H7 (cell line): ENCODE measurements around the gene HSDL2. TPM values are rescaled to one million over a fixed set of nuclear protein-coding genes. Genes with fewer than 3 reads are reported as not detected.
A peak's percentile ranks its signal among the peaks of the same experiment; 100 is the strongest.

Source experiments
- DNase-seq: peaks from one replicate; pipeline ENCODE4 v3.0.0; 2012
- H3K27me3 ChIP-seq: 2 replicates; pipeline ENCODE4 v1.6.0; 2011; ENCODE audit warnings: mild to moderate bottlenecking, low read length; ENCODE audit not compliant: control insufficient read depth, insufficient read depth
- H3K36me3 ChIP-seq: replicated peaks from 2 replicates; pipeline ENCODE4 v1.5.1; 2011; ENCODE audit warnings: low read length; ENCODE audit not compliant: control insufficient read depth, insufficient read depth
- H3K4me3 ChIP-seq: 2 replicates; pipeline ENCODE4 v1.5.1; 2011; ENCODE audit warnings: low read depth, mild to moderate bottlenecking, control low read depth, low read length, moderate library complexity; ENCODE audit not compliant: insufficient read depth
- total RNA-seq: library from RNA; depleted of rRNA; stranded (reverse); fragments of >200 nt; shearing (Covaris generic); gene quantifications from 2 replicates; pipeline ENCODE4 v1.2.3, GENCODE V29; 2014

HSDL2 gene
- total RNA-seq, 1 experiment from 2014 or later, result 27.6 TPM

GRCh38 chr9:112479221-112479620 is 99.3 kb downstream of the HSDL2 start:
- no peaks in the 10 kb centered on the region for H3K36me3 ChIP-seq
- H3K27me3 ChIP-seq, result no peaks in the 10 kb centered on the region
- DNase-seq, result no peak
- H3K4me3 ChIP-seq, result no peak overlapping the region

GRCh38 chr9:112484607-112485006 is 104.7 kb downstream of the HSDL2 start:
- Histone ChIP-seq H3K27me3 (no peaks in the 10 kb centered on the region), H3K36me3 (no peaks in the 10 kb centered on the region), H3K4me3 (no peak overlapping the region)
- no peak for DNase-seq

- H3K27me3 ChIP-seq, result no peaks in the 10 kb centered on the region
- DNase-seq, result no peak
- H3K36me3 ChIP-seq, result no peaks in the 10 kb centered on the region
- H3K4me3 ChIP-seq, result peak overlapping the region; percentile 92; the same call in 1 of the 2 replicates
Observed at GRCh38 chr9:112485574-112485973, 105.7 kb downstream of the HSDL2 start.

GRCh38 chr9:112486221-112487007 is 106.5 kb downstream of the HSDL2 start, which contains the start of gene KIAA1958:
Gene KIAA1958 (plus strand): TSS chr9:112486827. CDS start chr9:112574081, 87,254 bp downstream.
- peak; percentile 96 for DNase-seq

GRCh38 chr9:112487008-112487798 is 107.3 kb downstream of the HSDL2 start:
- DNase-seq, result peak; percentile 86
- Histone ChIP-seq H3K27me3 (no peaks in the 10 kb centered on the region), H3K36me3 (no peaks in the 10 kb centered on the region), H3K4me3 (peak overlapping the region; percentile 82)

More at GRCh38 chr9:112486221-112487007, 106.5 kb downstream of the HSDL2 start, which contains the start of gene KIAA1958:
- Histone ChIP-seq H3K4me3 (peak within 1 kb of the TSS; percentile 92), H3K36me3 (no peaks in the 10 kb centered on the region), H3K27me3 (no peaks in the 10 kb centered on the region)

- H3K36me3 ChIP-seq, result no peaks in the 10 kb centered on the region
Observed at GRCh38 chr9:112487799-112488340, 108.0 kb downstream of the HSDL2 start.

GRCh38 chr9:112489039-112489546 is 109.2 kb downstream of the HSDL2 start:
- Histone ChIP-seq H3K27me3 (no peaks in the 10 kb centered on the region), H3K36me3 (no peaks in the 10 kb centered on the region), H3K4me3 (no peak overlapping the region)
- DNase-seq, result peak; percentile 34

More at GRCh38 chr9:112487799-112488340, 108.0 kb downstream of the HSDL2 start:
- Histone ChIP-seq H3K4me3 (peak overlapping the region; percentile 82), H3K27me3 (no peaks in the 10 kb centered on the region)
- no peak for DNase-seq

- no peak for DNase-seq
- no peaks in the 10 kb centered on the region for H3K27me3 ChIP-seq
- 0 out of 2 replicates have a peak, but pooled peaks cover 1% of the 10 kb centered on the region for H3K36me3 ChIP-seq
- H3K4me3 ChIP-seq, result no peak overlapping the region
Observed at GRCh38 chr9:112489876-112490666, 110.2 kb downstream of the HSDL2 start.

GRCh38 chr9:112493393-112494137 is 113.7 kb downstream of the HSDL2 start:
- 0 out of 2 replicates have a peak, but pooled peaks cover 1% of the 10 kb centered on the region for H3K36me3 ChIP-seq
- H3K27me3 ChIP-seq, result no peaks in the 10 kb centered on the region
- DNase-seq, result no peak
- H3K4me3 ChIP-seq, result no peak overlapping the region

GRCh38 chr9:112494153-112494552 is 114.2 kb downstream of the HSDL2 start:
- no peak for DNase-seq
- H3K27me3 ChIP-seq, result no peaks in the 10 kb centered on the region
- 0 out of 2 replicates have a peak, but pooled peaks cover 1% of the 10 kb centered on the region for H3K36me3 ChIP-seq
- H3K4me3 ChIP-seq, result no peak overlapping the region

GRCh38 chr9:112495614-112496013 is 115.7 kb downstream of the HSDL2 start:
- DNase-seq, result no peak
- H3K4me3 ChIP-seq, result no peak overlapping the region
- H3K36me3 ChIP-seq, result 0 out of 2 replicates have a peak, but pooled peaks cover 1% of the 10 kb centered on the region
- no peaks in the 10 kb centered on the region for H3K27me3 ChIP-seq

- H3K4me3 ChIP-seq, result no peak overlapping the region
- H3K36me3 ChIP-seq, result 0 out of 2 replicates have a peak, but pooled peaks cover 1% of the 10 kb centered on the region
- no peak for DNase-seq
- H3K27me3 ChIP-seq, result no peaks in the 10 kb centered on the region
Observed at GRCh38 chr9:112496074-112496722, 116.3 kb downstream of the HSDL2 start.

GRCh38 chr9:112500842-112501241 is 120.9 kb downstream of the HSDL2 start:
- DNase-seq, result no peak
- Histone ChIP-seq H3K27me3 (no peaks in the 10 kb centered on the region), H3K4me3 (no peak overlapping the region), H3K36me3 (no peaks in the 10 kb centered on the region)
